HG03378 (cell line): ENCODE data around the gene SLC12A8.

Experiments used
- ATAC-seq: cut with Tn5 transposase; IDR thresholded peaks from one replicate; pipeline ENCODE4 v1.9.1; 2021; ENCODE audit warnings: mild to moderate bottlenecking, moderate library complexity; ENCODE audit not compliant: unreplicated experiment

The SLC12A8 gene

GRCh38 chr3:125080077-125080476, 132.5 kb downstream of the SLC12A8 start:
- no peak for ATAC-seq

GRCh38 chr3:125079675-125080045, 132.9 kb downstream of the SLC12A8 start:
- ATAC-seq = no peak

GRCh38 chr3:125078951-125079674, 133.4 kb downstream of the SLC12A8 start:
- no peak for ATAC-seq

GRCh38 chr3:125077864-125078263, 134.7 kb downstream of the SLC12A8 start:
- no peak for ATAC-seq

DNA sequence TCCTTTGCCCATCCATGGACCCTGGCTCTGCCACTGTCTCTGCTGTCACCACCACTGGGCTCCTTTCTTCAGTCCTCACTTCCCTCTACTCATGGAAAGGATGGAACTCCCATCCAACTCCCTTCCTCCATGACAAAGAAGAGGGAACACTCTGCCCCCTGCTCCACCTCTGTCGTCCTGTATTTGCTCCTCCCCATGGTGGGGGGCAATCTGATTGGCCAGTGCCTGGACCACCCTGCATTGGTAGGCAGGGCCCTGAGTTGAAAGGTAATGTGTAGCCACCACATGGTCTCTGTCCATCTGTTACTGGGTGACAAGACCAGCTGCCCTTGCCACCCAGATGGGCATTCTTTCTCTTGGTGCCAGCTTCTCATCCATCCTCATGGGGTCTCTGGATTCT, 136.1 kb downstream of the SLC12A8 start:
- ATAC-seq = no peak

DNA sequence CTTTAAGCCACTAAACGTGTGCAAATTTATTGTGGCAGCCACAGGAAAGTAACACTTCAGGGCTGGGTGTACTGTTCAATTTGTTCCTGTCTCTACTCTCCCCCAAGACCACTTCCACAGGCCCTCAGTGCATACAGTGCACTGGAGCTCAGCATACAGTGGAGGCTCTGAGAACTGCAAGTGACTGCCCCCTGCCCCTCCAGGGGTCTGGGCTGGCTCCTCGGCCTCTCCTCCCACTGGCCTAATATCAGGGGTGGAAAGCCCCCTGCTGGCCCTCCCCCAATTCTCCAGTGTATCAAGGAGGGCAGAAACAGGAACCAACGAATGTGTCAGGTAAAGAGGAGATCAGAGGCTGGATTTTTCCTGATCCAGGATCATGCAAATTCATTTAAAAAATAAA, 136.8 kb downstream of the SLC12A8 start:
- no peak for ATAC-seq

DNA sequence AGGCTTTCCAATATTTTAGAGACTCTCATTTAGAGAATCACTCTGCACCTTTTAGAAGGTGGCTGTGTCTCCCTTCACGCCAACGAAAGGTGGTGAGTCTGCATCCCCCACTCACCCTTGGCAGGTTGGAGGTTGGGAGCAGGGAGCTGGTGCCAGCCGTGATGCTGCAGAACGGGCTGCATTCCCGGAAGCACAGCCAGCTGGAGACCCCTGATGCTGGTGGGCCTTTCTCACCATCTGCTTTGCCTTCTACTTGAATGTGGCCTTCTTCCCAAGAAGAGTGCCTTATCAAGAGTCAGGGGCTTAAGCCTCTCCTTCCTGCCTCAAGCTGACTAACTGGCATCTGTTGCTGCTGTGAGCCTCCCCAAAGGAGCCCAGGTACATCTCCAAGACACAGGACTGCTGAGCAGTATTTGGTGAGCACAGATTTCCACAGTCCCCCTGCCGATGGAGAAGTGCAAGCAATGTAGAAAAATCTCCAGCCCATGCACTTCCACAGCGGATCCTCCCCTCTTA, 139.1 kb downstream of the SLC12A8 start:
- no peak for ATAC-seq

GRCh38 chr3:125072749-125073389, 139.7 kb downstream of the SLC12A8 start:
- no peak for ATAC-seq

- no peak for ATAC-seq
Measured at GRCh38 chr3:125072301-125072700, 140.2 kb downstream of the SLC12A8 start.

DNA sequence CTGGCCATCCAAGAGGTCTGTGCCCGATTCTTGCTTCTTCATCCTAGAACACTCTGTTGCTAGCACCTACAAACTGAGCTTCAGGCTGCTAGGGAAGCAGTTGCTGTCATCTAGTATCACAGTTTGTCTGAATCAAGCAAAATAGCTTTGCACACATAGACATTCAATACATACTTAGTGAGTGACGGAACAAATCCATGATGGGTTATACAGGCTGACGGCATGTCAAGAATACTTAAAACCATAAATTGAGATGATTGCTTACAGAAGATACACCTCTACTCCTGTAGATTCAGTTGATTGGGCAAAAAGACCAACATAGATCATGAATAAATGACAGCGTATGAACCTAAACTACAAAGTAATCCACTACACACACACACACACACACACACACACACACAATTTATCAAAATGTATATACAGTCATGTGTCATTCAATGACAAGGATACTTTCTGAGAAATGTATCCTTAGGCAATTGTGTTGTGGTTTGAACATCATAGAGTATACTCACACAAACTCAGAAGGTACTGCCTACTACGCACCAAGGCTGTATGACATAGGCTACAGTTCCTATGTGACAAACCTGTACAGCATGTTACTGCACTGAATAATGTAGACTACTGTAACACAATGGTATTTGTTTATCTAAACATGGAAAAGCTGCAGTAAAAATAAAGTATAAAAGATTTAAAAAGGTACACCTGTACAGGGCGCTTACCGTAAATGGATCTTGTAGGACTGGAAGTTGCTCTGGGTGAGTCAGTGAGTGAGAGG, 142.4 kb downstream of the SLC12A8 start:
- no peak for ATAC-seq

DNA sequence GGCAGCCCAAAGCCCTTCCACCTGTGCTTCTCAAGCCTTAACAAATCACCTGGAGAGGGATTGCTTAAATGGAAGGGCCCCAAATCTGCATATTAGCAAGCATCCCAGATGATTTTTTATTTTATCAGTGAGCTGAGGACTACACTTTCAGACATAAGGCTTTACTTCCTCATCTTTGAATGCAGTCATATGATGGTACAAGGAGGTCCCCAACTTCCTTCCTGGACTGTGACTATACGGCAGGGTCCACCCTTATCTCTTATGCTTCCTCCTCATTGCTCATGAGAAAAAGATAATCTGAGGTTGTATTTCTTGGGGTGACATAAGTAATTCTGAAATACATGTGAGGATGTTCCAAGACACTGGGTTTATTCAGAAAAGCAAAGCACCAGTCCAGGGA, 143.1 kb downstream of the SLC12A8 start:
- ATAC-seq = no peak

- ATAC-seq = no peak
Measured at GRCh38 chr3:125068265-125068664, 144.3 kb downstream of the SLC12A8 start.

DNA sequence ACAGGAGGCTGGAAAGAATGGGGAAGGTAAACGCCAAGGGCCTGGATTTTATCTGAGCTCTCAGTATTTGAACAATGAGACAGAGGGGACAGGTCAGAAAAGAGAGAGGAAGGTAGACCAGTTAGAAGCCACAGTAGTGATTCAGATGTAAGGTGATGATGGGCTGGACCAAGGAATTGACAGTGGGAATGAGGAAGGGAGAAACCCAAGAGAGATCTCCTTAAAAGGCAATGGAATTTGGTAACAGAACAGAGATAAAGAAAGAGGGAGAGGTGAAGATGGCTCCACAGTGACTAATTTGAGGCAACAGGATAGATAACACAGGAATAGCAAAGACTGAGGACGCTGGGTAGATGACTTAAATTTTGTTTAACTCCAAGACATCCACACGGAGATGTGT, 145.3 kb downstream of the SLC12A8 start:
- no peak for ATAC-seq

- no peak for ATAC-seq
Measured at GRCh38 chr3:125062904-125063618, 149.5 kb downstream of the SLC12A8 start.

DNA sequence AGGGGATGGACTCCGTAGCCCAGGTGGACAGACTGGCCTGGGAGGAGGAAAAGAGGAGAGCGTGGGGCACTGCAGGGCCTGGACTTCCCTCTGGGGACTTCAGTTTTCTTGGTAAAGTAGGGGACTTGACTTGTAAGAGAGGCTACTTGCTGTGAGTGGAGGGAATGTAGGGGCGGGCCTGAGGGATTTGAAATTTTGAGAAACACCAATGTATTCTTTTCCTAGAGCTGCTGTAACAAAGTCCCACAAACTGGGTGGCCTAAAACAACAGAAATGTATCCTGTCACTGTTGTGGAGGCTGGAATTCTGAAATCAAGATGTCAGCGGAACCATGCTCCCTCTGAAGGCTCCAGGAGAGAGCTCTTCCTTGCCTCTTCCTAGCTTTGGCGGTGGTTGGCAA, 150.9 kb downstream of the SLC12A8 start:
- ATAC-seq = no peak

DNA sequence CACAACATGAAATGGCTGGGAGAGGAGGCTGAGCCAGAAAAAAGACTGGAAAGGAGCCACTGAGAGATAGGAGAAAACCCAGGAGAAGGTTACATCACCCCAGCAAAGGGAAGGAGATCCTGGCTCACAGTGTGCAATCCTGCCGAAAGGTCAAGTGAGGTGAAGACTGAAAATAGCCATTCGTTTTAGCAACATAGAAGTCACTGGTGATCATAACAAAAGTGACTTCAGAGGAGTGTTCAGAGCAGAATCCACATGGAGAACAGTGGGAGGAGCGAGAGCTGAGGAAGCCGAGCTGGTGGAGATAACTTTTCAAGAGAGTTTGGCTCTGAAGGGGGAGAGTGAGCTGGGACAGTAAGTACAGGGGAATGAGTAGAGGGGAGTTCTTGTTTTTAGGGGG, 151.4 kb downstream of the SLC12A8 start:
- no peak for ATAC-seq

DNA sequence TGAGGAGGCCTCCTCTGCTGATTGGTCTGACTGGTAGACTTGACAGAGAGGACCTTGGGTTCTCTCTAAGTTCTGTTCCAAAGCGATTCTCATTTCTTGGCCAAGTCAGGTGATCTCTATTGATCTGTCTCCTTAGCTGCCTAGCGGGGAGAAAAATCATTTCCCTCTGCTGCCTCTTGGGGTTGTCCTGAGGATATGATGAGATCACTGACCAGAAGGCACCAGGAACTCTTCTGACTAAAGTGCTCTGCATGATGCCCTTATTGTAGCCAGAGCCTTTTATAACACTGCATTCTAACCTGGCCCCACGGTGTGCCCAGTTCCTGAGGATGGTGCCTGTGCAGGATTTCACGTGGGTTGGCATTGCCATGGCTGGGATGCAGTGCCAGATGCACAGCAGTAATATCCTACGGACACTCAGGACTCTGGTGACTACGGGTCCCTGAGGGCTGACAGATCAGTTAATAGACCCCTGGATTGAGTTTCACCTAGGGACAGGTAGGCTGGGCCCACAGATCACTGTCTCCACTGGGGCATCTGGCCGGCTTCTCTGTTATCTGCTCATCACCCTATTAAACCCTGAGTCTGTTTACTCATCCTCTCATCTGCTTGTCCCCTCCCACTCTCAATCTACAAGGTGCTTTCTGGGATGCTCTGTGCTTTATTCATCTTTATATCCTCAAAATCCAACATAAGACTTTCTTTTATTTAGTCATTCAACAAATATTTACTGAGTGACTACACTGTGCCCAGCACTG, 152.9 kb downstream of the SLC12A8 start:
- no peak for ATAC-seq

- no peak for ATAC-seq
Measured at GRCh38 chr3:125058959-125059358, 153.6 kb downstream of the SLC12A8 start.

GRCh38 chr3:125058529-125058928, 154.0 kb downstream of the SLC12A8 start:
- no peak for ATAC-seq

- ATAC-seq = no peak
Measured at GRCh38 chr3:125057186-125057850, 155.2 kb downstream of the SLC12A8 start.
